NCI-H1417 treated with DMSO at 0.1 percent for 48 hours (cell line): ENCODE data around the gene UNC93A.
"Not testable (repeated sequence)": the region's sequence is repeated elsewhere in the genome, so short reads cannot be mapped to it uniquely, and the experiment has no call there.

Source experiments
- DNase-seq: peaks from one replicate; lab custom pipeline; 2025; lab: John Stamatoyannopoulos, UW

The UNC93A gene

DNA sequence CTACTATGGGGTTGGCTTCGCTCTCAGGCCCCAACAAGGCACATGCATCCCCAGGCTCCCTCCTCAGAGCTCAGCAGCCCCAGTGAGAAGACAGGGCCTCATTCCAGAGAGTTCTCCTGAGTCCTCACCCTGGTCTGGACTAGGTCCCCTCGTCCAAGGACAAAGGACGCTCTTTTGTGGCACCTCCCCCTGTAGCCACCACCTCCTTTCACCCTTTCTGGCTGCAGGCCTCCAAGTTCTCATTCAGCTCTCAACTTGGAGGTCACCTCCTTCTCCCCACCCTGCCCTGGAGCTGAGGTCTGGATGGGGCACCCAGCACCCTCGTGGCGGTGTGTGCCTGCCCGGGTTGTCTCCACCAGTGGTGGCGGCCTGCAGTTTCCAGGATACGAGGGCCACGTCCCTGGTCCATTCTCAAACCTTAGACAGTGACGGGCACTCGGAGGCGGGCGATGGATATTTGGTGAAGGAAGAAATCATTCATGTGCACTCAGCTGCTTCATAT, 2.5 kb downstream of the UNC93A start:
- no peak for DNase-seq

DNA sequence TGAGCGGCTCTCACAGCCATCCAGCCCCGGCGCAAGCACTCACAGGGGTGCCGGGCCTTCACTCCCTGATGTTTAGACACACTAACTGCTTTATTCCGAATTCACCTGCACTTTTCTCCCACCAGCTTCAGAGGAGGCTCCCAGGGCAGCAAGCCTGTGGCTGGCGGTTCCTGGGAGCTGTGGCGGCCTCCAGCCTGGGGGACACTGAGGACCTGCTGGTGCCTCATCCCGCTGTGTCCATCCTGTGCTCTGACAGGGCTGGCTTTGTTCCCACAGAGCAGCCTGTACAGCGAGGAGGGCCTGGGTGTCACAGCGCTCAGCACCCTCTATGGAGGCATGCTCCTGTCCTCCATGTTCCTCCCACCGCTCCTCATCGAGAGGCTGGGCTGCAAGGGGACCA, 3.1 kb downstream of the UNC93A start:
- DNase-seq = no peak

DNA sequence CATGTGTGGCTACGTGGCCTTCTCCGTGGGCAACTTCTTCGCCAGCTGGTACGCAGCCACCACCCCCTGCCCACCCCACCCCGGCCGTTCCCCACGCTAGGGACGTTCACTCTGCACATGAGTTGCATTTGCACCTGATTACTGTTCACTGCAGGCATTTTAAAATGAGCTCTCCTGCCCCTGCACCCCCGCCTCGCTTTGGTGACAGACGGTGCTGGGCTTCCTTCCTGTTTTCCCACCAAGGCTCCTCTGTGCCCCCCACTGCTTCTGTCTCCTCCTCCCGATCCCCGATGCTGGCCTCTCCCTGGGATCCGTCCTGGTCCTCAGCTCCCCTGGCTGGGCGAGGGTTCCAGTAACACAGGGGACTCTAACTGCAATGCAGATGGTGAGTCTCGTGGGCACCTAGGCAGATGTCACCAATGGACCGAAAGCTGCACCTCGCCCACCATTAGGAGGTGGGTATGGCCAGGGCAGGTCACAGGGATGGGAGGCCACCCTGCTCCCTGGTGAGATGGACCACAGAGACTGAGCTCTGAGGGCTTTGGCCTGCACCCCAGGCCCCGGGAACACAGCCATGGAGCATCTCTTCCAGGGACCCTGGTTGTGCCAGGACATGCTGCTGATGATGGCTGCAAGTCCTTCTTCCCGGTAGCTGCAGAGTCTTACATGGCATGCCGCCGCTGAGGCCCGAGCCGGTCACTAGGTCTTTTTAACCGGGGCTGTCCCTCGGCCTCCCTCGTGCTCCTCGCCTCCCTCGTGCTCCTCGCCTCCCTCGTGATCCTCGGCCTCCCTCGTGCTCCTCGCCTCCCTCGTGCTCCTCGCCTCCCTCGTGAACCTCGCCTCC, 3.8 kb downstream of the UNC93A start:
- DNase-seq = no peak

DNA sequence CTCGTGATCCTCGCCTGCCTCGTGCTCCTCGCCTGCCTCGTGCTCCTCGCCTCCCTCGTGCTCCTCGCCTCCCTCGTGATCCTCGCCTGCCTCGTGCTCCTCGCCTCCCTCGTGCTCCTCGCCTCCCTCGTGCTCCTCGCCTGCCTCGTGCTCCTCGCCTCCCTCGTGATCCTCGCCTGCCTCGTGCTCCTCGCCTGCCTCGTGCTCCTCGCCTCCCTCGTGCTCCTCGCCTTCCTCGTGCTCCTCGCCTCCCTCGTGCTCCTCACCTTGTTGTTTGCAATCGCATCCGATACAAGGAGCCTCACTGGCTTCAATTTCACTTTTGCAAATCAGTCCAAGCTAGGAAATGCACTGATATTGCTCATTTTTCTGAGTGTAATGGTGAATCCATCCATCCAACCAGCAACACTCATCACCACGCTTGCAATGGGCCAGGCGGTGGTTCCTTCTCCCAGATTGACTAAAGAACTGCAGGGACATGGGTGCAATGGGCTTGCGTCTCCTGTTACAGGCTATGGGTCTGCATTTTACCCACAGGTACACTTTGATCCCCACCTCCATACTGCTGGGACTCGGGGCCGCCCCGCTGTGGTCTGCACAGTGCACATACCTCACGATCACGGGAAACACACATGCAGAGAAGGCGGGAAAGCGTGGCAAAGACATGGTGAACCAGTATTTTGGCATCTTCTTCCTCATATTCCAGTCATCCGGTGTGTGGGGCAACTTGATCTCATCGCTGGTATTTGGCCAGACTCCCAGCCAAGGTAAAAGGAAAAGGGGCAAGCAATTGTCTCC, 4.6 kb downstream of the UNC93A start:
- no peak for DNase-seq

DNA sequence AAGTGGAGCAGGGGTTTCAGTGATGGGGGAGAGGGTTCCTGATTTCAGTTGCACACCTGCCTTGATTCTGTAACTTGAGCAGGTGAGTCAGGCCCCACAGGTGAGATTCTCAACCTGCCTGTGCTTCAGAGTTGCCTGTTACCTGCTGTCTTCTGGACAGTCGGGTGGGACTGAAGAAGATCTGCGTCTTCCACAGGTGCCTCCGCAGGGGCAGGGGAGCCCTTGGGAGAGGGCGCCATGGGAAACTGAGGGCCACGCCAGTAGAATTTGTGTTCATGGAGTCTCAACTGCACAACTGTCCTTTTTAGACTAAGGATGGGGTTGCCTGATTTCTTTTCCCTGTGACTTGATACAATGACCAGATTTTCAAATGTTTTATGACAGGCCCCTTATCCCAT, 5.2 kb downstream of the UNC93A start:
- DNase-seq = no peak

DNA sequence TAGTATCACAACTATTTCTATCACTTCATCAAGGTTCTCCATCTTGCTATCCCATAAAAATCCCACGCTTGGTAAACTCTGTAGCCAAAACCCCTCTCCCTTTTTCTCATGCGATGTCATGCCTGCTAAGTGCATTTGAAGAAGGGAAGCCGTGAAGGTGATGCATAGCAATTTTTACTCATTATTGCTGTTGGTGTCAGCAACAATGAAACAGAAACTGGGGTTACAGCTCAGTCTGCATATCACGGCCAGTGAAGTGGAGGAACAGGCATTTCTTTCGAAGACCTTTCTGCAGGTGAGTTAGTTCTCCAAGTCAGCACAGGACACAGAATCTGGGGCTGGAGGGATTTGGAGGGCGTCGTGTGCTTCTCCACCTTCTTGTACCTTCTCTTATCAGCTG, 5.8 kb downstream of the UNC93A start:
- DNase-seq = no peak

DNA sequence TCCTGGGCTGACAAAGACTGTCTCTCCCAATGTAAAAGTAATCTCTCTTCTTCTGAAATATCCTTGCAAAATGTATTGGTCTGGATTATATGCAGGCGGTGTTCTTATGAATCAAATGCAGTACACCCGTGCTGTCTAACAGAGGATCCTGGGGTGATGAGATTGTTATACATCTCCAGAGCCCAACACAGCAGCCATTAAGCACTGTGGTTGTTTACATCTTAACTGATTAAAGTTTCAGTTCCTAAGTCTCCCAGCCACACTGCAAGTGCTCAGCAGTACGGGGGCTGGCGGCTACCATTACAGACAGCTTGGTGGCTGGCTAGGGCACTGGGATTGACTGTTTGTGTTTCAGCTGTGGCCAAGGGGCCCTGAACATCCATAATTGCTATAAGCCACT, 7.0 kb downstream of the UNC93A start:
- no peak for DNase-seq

DNA sequence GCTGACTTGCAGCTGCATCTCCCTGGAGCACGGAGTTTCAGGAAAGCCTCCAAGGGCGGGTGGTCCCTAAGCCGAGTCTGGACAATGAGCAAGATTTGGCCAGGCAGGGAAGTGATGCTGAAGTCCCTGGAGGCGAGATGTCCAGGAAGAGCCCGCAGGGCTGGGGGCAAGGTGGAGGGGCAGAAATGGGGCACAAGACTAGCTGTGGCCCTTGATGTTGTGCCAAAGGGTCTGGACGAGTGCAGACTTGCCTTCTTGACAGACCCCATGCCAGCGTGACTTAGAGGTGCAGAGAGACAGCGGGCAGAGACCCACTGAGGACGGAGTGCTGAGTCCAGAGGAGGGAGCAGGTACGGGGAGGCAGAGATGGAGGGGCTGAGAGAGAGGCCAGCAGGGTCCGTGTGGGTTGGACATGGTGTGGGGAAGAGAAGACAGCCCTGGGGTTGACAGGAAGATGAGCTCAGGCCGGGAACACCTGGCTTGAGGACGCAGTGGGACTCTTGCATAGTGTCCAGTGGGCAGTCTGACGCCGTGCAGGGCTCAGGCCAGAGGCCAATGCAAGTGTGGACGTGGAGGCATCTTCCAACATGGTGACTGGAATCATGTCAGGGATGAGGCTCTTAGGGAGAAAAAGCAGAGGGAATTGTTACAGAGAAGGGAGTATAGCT, 8.7 kb downstream of the UNC93A start:
- no peak for DNase-seq

DNA sequence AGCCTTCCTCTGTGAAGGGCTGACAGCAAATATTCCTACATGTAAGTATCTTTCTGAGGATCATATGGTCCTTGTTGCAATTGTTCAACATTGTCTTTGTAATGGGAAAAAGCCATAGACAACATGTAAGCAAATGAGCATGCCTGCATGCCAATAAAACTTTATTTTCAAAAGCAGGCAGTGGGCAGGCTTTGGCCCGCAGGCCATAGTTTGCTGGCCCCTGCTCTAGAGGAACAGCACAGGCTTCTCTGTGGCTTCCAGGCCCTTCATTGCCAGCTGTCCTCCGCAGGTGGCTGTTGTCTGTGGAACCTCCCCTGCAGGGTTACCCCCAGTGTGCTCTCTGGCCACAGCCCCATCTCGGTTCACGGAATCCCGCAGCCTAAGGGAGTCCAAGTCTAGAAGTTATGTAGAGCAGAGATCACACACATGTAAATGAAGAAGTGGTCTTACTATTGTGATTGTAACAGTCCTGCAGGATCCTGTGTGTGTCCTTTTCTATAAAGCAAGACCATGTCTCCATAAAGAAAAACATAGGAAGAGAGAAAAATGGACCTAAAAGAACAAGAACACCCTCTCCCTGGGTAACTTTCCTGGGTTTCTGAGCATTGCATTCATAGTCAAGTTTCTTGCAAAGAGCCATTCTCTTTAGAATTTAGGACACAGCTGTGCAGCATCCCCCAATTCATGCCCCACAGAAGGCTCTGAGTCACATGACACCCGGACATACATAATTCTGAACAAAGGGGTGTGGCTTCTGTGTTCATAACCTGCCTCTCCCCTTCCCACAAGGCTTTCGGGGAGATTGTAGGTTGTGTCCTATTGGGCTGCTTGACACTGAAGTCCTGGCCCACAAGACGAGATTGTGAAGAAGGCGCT, 10.0 kb downstream of the UNC93A start:
- no peak for DNase-seq

DNA sequence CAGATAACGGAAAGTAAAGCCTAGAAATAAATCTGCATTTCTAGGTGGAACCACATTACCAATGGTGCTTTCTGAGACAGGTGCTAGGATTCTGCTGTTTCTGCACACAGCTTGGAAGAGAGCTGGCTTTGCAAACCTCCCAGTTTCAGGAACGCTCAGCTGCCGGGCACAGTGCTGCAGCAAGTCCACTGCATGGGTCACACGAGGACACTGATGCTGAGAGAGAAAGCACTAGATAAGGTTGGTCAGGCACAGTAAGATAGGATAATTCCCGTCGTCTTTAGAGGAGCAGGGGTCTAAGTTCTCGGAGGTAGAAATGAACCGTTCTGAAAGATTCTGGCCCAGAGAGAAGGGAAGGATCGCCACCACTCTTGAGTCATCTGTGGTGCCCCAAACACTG, 11.0 kb downstream of the UNC93A start:
- DNase-seq = no peak

DNA sequence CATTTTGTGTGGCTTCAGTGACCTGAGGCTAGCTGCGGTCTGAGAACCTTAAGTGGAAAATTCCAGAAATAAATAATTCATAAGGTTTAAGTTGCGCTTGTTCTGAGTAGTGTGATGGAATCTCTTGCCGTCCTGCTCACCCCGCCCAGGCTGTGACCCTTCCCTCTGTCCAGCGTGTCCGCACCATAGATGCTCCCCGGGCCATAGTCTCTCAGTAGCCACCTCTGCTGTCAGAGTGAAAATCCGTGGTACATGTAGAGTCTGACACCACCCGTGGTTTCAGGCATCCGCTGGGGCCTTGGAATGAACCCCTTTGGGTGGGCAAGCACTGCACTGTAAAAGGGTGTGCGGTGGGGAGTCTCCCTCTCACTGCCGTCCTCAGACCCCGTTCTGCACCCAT, 11.7 kb downstream of the UNC93A start:
- no peak for DNase-seq

DNA sequence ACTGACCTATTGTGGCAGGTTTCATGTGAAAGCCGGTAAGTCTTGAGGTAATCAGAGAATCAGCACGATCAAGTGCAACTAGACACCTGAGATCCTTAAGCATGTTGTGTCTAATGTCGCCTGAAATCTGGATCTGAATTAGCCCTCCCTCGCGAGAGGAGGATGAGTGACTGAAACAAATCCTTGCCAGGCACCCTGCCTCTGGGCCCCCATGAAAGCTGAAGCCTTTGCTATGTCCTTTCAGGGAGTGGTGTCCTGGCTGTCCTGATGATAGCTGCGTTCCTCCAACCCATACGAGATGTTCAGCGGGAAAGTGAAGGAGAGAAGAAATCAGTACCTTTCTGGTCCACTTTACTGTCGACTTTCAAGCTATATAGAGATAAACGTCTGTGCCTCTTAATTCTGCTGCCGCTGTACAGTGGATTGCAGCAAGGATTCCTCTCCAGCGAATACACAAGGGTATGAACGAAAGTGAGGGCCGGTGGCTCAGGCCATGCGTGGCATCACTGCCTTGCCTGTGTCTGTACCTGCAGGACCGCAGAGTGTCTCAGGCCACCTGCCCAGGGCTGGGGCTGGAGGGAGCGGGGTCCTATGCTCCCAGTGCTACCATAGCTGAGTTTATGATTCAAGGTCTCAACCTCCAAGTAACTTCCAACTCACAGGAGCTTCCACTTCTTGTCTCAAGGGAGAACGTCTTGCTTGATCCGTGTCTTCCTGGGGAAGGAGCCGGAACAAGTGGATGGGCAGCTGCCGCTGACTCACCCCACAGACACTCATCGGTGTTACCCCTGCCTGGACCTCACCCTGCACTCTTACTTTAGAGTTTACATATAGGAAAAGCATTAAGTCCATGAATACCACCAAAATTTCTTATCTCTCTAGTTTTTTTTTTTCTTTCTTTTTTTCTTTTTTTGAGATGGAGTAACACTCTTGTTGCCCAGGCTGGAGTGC, 12.8 kb downstream of the UNC93A start:
- no peak for DNase-seq

DNA sequence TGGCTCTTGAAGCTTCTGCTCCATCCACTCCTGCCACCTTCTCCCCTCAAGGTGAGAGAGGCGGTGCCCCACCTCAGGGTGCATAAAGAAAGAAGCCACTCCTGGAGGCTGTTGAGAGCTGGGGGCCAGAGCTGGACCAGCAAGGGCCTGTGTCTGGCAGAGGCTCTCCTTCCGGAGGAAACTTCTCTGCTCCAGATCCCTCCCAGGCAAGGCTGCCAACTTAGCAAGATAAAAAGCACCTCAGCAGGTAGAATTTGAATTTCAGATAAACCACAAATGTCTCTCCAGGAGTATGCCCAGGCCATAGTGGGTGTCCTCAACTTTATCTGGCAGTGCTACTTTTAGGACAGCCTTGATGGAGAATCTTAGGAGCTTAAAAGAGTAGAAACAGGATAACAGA, 13.8 kb downstream of the UNC93A start:
- no peak for DNase-seq

DNA sequence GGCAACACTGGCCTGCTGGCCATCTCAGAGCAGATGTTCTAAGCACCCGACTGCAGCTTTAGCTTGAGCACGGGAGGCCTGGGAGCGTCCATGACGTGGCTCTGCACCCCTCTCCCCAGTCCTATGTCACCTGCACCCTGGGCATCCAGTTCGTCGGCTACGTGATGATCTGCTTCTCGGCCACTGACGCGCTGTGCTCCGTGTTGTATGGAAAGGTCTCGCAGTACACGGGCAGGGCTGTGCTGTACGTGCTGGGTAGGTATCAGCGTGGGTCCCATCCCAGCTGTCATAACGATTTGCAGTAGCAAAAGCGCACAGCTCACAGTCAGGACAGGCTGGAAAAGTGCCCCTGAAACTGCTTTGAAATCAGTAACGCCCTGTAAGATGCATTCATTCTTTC, 14.7 kb downstream of the UNC93A start:
- DNase-seq = no peak

DNA sequence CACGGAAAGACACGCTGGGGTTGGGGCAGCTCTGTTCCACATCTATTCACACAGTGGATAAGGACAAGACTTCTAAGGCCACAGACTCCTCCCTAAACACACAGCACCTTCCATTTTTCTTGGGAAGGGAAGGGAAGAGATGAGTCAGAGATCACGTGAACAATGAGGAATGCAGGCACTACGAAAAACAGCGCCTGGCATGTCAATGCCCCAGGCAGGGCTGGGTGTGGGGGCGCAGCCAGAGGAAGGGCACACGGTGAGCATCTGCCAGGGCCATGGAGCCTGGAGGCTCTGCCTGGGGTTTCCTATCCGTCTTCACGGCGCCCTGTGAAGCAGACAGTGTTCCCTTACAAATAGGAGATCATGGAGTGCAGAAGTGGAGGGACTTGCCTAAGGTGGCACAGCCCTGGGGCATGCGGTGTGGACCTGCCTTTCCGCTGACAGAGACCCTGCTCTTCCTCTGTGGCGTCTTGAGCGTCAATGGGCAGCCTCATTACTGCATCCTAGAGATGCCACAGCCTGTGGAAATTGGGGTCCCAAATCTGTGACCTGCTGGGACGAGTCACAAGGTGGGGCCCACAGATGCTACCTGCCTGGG, 15.4 kb downstream of the UNC93A start:
- no peak for DNase-seq

DNA sequence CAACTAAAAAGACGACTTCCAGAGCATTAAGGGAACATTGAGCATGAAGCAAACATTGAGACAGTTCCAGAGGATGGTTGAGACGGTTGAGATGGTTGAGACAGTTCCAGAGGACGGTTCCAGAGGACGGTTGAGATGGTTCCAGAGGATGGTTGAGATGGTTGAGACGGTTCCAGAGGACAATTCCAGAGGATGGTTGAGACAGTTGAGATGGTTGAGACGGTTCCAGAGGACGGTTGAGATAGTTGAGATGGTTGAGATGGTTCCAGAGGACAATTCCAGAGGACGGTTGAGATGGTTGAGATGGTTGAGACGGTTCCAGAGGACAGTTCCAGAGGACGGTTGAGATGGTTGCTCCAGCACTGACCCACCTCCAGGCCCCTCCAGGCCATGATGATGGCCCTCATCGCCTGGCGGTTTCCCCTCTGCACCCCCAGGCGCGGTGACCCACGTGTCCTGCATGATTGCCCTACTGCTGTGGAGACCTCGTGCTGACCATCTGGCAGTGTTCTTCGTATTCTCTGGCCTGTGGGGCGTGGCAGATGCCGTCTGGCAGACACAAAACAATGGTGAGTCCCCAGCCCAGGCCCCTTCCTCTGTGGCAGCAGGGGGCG, 16.3 kb downstream of the UNC93A start:
- DNase-seq = no peak

DNA sequence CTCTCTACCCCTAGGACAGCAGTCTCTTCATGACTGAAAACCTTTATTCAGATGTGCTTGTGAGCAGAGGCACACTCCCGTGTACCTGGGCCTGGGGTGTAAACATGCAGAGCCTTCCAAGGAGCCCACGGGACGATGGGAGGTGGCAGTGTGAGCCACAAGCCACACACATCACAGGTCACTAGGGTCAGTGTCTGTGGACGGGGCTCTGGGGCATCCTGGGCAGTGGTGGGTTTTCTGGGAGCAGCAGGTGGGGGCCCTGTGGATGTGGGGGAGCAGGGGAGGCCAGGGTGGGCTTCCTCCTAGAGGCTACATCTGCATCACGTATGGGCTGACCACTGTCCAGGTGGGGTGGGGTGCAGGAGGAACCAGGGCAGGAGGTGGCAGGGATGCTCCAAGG, 17.1 kb downstream of the UNC93A start:
- no peak for DNase-seq

DNA sequence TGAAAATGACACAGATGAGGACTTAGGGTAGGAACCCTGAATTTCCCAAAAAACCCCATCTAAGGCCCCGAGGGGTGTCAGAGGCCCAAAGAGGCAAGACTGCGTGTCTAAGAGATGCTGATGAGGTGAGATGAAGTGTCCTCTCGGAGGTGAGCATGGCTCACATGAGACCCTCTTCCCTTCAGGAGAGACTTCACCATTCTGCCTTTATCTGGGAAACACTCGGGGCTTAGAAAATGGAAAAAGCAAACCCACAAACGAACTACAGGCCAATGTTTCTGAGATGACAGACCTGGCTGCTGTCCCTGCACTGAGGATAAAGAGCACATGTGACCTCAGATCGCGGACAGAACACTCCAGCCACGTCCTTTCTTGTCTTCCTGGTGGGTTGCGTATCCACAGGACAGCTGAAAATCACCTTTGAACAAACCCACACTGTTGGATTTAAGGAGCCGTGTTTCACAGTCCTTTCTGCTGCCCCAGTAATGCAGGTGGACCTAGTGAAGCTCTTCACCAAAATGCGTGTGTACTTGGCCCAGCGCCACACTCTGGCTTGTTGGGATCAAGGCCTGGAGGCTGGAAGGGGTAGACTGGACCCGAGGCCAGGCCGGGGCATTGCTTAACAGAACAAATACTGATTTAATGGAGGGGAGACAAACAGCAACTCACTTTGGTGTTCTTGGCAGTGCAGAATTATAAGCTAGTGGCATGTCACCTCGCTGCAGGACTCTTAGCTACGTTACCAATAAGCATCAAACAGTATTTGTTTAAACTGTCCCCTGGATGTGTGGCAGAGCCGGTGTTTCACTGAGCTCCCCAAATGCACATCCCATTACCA, 18.5 kb downstream of the UNC93A start:
- DNase-seq = not testable (repeated sequence)

DNA sequence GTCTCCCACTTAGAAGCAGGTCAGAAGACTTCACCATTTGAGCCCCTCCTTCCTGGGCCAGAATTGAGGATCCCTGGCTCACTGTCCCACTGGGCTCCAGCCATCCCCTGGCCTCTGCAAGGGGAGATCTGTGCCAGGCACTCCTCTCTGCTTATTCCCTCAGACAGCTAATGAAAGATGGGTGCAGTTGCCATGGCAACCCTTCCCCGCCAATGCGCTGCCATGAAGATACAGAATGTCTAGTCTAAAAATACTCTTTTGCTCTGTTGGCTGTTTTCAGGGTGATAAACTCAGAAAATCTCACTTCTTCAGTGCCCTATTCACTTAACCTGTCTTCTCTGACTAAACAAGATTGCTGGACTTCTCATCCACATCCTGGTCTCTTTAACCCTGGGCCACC, 20.2 kb downstream of the UNC93A start:
- no peak for DNase-seq
